Right lobe of liver (tissue), 4 donors: ENCODE data around the gene SLC25A13.

Source experiments
- POLR2A ChIP-seq: fragments of 450-650 bp; IDR thresholded peaks from one replicate; pipeline ENCODE4 v1.6.1; 2017; ENCODE audit warnings: antibody characterized with exemption, mild to moderate bottlenecking
- TF ChIP-seq, protein P1 (sequence below), 4 donors: fragments of 200-600 bp in 3 of 4; fragments of 450-650 bp in 1 of 4; IDR thresholded peaks; one replicate each; pipeline versions ENCODE4 v1.5.1 to v1.8.0; 2016 to 2022; ENCODE audit warnings: antibody characterized with exemption in 4 of 4, mild to moderate bottlenecking in 2 of 4
- donor health status: DM: no; HTN: no; CAD: no.
- donor health status: DM: no; HTN: no; CAD: no.
- donor health status: DM: no; HTN: yes; CAD: no.

DNA sequence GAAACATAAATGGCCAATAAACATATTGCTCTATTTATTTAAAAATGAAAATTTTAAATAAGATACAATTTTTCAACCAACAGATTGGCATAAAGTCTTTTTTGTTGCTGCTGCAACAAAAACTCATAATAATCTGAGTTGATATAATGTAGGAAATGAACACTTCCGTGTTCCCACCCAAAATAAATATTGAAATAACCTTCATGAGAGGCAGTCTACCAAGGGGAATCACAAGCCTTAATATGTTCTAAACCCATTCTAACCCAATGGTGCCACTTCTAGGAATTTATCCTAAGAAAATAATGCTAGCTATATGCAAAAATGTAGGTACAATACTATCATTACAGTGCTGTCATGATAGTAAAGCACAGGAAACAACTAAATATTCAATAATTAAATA lies 39.1 kb downstream of the SLC25A13 start:
- TF ChIP-seq, protein P1, sequence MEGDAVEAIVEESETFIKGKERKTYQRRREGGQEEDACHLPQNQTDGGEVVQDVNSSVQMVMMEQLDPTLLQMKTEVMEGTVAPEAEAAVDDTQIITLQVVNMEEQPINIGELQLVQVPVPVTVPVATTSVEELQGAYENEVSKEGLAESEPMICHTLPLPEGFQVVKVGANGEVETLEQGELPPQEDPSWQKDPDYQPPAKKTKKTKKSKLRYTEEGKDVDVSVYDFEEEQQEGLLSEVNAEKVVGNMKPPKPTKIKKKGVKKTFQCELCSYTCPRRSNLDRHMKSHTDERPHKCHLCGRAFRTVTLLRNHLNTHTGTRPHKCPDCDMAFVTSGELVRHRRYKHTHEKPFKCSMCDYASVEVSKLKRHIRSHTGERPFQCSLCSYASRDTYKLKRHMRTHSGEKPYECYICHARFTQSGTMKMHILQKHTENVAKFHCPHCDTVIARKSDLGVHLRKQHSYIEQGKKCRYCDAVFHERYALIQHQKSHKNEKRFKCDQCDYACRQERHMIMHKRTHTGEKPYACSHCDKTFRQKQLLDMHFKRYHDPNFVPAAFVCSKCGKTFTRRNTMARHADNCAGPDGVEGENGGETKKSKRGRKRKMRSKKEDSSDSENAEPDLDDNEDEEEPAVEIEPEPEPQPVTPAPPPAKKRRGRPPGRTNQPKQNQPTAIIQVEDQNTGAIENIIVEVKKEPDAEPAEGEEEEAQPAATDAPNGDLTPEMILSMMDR (IDR thresholded peaks at IDR 0.05) = no peak
- TF ChIP-seq POLR2A = no peak
